Suprapubic skin (tissue), 4 donors: Measurements from ENCODE around the gene NPIPA3. TPM values are rescaled to one million over a fixed set of nuclear protein-coding genes. Genes with fewer than 3 reads are reported as not detected.
"Not testable (repeated sequence)": the region's sequence is repeated elsewhere in the genome, so short reads cannot be mapped to it uniquely, and the experiment has no call there.

Experiments used
- DNase-seq, 2 donors: peaks; one replicate each; pipeline ENCODE4 v3.0.0-alpha.2; 2019; ENCODE audit warnings: low spot score in 2 of 2
- H3K27ac ChIP-seq: fragments of 200-600 bp; sonication (generic); one replicate; pipeline ENCODE4 v1.5.1; 2019
- H3K27me3 ChIP-seq: fragments of 200-600 bp; sonication (generic); one replicate; pipeline ENCODE4 v1.5.1; 2019
- H3K36me3 ChIP-seq: fragments of 200-600 bp; sonication (generic); one replicate; pipeline ENCODE4 v1.5.1; 2019
- H3K4me1 ChIP-seq: fragments of 200-600 bp; sonication (generic); one replicate; pipeline ENCODE4 v1.5.1; 2019
- H3K4me3 ChIP-seq: fragments of 200-600 bp; sonication (generic); one replicate; pipeline ENCODE4 v1.5.1; 2019; ENCODE audit warnings: mild to moderate bottlenecking
- H3K9me3 ChIP-seq: fragments of 200-600 bp; sonication (generic); one replicate; pipeline ENCODE4 v1.5.1; 2019
- CTCF ChIP-seq, 2 donors: fragments of 200-600 bp in 1 of 2; fragments of 450-650 bp in 1 of 2; sonication (generic) in 1 of 2; IDR thresholded peaks; one replicate each; pipeline ENCODE4 v1.5.1; 2016 to 2019; ENCODE audit warnings: antibody characterized with exemption in 2 of 2, mild to moderate bottlenecking in 1 of 2, moderate library complexity in 1 of 2
- EP300 ChIP-seq: sonication (generic); formaldehyde crosslinking; IDR thresholded peaks from one replicate; pipeline ENCODE4 v1.6.1; 2017; ENCODE audit warnings: antibody characterized with exemption
- POLR2A ChIP-seq, 2 donors: fragments of 450-650 bp; IDR thresholded peaks; one replicate each; pipeline ENCODE4 v1.6.1; 2017; ENCODE audit warnings: antibody characterized with exemption in 2 of 2, mild to moderate bottlenecking in 2 of 2, moderate library complexity in 2 of 2
- POLR2AphosphoS5 ChIP-seq, 3 donors: sonication (generic); formaldehyde crosslinking; IDR thresholded peaks; one replicate each; pipeline ENCODE4 v1.6.1; 2017; ENCODE audit warnings: antibody characterized with exemption in 3 of 3
- WGBS: methylation state at CpG from one replicate; pipeline ENCODE4 v1.1.5; 2018; 5-methylcytosine and 5-hydroxymethylcytosine counted together
- total RNA-seq, 4 donors: library from RNA; depleted of rRNA; stranded (reverse); fragments of >200 nt; gene quantifications; one replicate each; pipeline ENCODE4 v1.1.0, GENCODE V29; 2016

The NPIPA3 gene
- 1 to 10 TPM in 2 of 4 donors, not detected in 2; 1.9 to 2.3 TPM for total RNA-seq

GRCh38 chr16:14703156-14704011 lies at the start of gene NPIPA3:
TSS of gene NPIPA3 (plus strand) at chr16:14703411. CDS start at chr16:14708944, 5,533 bp downstream.
- DNase-seq, H3K36me3 ChIP-seq, H3K27ac ChIP-seq, H3K4me1 ChIP-seq, H3K9me3 ChIP-seq, H3K27me3 ChIP-seq, H3K4me3 ChIP-seq: not testable (repeated sequence)
- WGBS = no CpG with 5 or more reads among the region's 73 CpGs

GRCh38 chr16:14658063-14658462 lies 45.1 kb upstream of the NPIPA3 start:
- DNase-seq = no peak
- 80% methylated on average over 2 of the region's 2 CpGs for WGBS
- Histone ChIP-seq H3K4me1 (peaks cover 7% of the 10 kb centered on the region), H3K4me3 (no peak overlapping the region), H3K27ac (no peak overlapping the region), H3K27me3 (no peaks in the 10 kb centered on the region), H3K9me3 (no peaks in the 10 kb centered on the region), H3K36me3 (peaks cover 73% of the 10 kb centered on the region)
- TF ChIP-seq EP300 = no peak
- no peak for TF ChIP-seq CTCF (IDR thresholded peaks at IDR 0.05)
- TF ChIP-seq POLR2AphosphoS5 (IDR thresholded peaks at IDR 0.05) = no peak
- TF ChIP-seq POLR2A (IDR thresholded peaks at IDR 0.05) = no peak

GRCh38 chr16:14667347-14668266 lies 35.6 kb upstream of the NPIPA3 start:
- Histone ChIP-seq H3K36me3 (peaks cover 63% of the 10 kb centered on the region), H3K27me3 (no peaks in the 10 kb centered on the region), H3K27ac (no peak overlapping the region), H3K4me1 (no peaks in the 10 kb centered on the region), H3K4me3 (no peak overlapping the region), H3K9me3 (no peaks in the 10 kb centered on the region)
- no peak for DNase-seq
- 89% methylated on average over 16 of the region's 16 CpGs for WGBS
- no peak for TF ChIP-seq EP300
- TF ChIP-seq CTCF (IDR thresholded peaks at IDR 0.05) = no peak
- no peak for TF ChIP-seq POLR2A (IDR thresholded peaks at IDR 0.05)
- TF ChIP-seq POLR2AphosphoS5 (IDR thresholded peaks at IDR 0.05) = no peak

- H3K27ac ChIP-seq = no peak overlapping the region
- TF ChIP-seq EP300 (no peak), POLR2A (IDR thresholded peaks at IDR 0.05) (no peak), CTCF (IDR thresholded peaks at IDR 0.05) (no peak), POLR2AphosphoS5 (IDR thresholded peaks at IDR 0.05) (no peak)
Observed at GRCh38 chr16:14668556-14669223, 34.5 kb upstream of the NPIPA3 start.

GRCh38 chr16:14669776-14670175 lies 33.4 kb upstream of the NPIPA3 start:
- TF ChIP-seq CTCF (IDR thresholded peaks at IDR 0.05) (no peak), POLR2A (IDR thresholded peaks at IDR 0.05) (no peak), EP300 (no peak), POLR2AphosphoS5 (IDR thresholded peaks at IDR 0.05) (no peak)
- Histone ChIP-seq H3K27me3 (no peaks in the 10 kb centered on the region), H3K9me3 (no peaks in the 10 kb centered on the region), H3K4me3 (no peak overlapping the region), H3K4me1 (no peaks in the 10 kb centered on the region), H3K36me3 (peaks cover 41% of the 10 kb centered on the region), H3K27ac (no peak overlapping the region)
- DNase-seq = no peak
- WGBS = 73% methylated on average over 4 of the region's 4 CpGs

More at GRCh38 chr16:14668556-14669223, 34.5 kb upstream of the NPIPA3 start:
- H3K4me3 ChIP-seq = no peak overlapping the region
- H3K27me3 ChIP-seq = no peaks in the 10 kb centered on the region
- H3K4me1 ChIP-seq = no peaks in the 10 kb centered on the region
- 86% methylated on average over 7 of the region's 7 CpGs for WGBS
- peaks cover 52% of the 10 kb centered on the region for H3K36me3 ChIP-seq
- no peaks in the 10 kb centered on the region for H3K9me3 ChIP-seq
- no peak for DNase-seq
